ENCODE results near the gene AADACL4.

Gene AADACL4

DNA sequence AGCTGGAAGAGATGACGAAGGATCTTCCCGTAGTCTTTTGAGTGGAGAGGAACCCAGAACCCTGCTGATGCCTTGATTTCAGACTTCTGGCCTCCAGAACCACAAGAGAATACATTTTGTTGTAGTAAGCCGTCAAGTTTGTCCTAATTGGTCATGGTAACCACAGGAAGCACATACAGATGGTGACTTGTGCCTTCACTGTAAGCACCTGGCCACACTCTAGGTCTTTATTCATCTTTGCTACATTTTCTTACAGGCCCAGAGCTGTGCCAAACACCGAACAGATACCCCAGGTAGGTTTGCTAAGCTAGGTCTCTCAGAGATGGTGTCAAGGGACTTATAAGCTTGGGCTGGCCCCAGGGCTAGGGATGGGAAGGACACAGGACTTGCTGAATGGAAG, 30.7 kb upstream of the AADACL4 start:
- no peak for DNase-seq

DNA sequence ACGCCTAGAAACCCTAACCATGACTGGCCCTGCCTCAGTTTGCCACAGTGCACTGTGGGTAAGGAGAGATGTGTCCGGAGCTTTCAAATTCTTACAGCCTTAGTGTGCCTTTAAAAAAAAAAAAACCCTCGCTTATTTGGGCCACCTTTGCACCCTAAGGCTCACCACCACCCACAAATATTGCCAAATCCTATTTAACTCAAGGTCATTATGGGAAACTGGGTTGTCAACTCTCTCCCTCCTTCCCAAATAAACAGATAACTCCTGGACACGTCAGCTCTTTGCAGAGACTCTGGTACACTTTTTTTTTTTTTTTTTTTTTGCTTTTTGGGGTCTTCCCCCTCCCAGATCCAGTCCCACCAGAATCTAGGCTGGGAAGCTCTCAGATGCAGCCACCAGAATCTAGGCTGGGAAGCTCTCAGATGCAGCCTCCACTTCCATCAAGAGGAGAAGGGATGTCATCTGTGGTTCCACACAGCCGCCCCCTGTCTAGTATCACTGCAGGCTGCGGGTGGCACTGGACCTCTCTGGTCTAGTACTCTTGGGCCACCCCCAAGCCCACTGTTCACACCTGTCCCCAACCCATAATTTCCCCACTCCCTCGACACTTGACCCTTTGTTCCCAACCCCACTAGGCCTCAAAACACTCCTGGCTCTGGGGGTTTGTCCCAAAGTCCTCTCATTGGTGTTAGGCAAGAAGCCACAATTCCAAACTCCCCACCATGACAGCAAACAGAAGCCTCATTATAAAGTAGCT, 29.3 kb upstream of the AADACL4 start:
- DNase-seq, result no peak

DNA sequence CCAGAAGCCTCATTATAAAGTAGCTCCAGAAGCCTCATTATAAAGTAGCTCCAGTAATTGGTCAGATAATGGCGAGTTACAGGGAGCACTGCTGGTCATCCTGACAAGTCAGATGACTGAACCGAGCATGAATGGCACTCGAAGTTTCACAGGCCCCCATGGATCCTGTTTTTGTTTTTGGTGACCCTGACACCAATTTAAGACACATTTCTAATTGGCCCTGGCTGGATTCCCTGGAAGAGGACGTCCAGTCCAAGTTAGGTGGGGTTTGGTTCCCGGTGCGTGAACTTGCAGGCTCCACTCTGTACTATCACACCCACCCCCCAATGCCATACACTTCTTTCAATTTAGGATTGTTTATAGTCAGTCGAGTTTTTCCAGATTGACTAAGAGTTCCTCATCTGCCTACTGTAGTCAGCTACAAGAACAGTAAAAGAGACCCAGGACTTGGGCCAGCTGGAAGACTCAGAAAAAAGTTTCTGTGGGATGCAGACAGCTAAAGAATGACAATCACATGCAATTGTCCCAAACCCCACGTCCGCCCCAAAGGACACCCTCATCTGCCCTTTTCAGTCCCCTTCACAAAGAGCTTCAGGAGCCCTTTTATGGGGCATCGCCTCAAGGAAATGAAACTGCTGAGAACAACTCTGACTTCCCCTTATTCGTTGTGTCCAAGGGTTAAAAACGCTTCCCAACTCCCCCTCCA, 28.6 kb upstream of the AADACL4 start:
- no peak for DNase-seq

DNA sequence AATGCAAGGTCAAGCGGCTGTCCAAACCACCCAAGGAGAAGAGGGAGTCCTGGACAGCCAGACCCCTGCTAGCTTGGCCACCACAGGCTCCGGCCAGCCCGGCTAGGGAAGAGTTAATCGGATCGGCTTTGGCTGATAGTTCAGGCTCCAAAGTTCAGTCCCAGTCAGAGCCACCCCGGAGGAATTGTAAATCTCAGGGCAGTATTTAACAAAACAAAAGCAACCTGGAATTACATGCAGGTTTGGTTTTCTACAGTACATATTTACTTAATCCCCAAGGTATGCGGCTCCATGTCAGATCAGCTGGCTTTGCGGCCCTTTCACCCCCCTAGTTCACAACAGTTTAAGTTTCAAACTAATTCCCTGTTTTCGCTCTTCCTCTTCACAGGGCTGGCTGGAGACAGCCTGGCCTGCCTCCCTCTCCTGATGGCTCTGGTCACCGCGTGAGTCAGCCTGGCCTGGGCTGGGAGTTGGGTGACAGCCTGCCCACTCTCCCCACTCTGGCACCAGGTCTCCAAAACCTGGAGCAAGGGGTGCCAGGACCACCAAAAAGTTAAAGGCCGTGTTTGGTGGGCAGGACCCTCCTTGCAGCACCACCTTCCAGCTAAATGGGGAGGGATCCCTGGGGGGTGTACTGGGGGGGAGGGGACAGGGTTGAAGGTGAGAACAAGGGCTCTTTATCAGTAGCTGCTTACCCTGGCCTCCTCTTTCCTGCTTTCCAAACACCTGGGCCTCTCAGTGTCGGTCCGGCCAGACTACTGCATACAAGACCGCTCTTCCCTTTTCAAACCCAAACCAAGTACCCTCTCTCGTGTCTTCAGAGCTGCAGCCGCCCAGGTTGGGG, 27.8 kb upstream of the AADACL4 start:
- no peak for DNase-seq

DNA sequence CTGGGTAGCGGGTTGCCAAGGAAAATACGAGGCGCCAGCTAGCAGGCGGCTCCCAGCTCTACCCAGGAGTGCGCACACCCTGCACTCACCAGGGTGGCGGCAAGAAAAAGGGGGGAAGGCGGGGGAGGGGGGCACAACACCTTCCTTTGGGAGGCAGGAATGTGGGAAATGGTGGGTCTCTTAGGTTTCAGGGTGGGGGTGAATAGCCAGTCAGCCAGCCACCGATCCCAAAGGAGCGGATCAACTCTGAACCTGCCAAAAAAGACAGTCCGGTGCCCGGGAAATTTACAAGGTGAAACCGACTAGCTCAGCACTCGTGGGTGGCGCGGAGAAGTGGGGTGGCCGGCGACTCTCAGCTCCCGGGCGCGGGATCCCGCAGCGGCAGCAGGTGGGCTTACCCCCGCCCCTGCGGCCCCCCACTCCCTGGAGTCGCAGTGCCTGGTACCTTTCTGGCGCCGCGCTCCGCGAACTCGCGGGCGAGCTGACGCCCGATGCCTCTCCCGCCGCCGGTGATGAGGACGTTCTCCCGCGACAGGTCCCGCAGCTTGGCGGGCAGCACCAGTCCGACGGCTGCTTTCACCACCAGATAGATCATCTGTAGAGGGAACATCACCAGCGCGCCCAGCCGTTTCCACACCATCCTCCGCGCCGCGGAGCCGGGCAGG, 27.0 kb upstream of the AADACL4 start:
- DNase-seq, result peak; percentile 24

DNA sequence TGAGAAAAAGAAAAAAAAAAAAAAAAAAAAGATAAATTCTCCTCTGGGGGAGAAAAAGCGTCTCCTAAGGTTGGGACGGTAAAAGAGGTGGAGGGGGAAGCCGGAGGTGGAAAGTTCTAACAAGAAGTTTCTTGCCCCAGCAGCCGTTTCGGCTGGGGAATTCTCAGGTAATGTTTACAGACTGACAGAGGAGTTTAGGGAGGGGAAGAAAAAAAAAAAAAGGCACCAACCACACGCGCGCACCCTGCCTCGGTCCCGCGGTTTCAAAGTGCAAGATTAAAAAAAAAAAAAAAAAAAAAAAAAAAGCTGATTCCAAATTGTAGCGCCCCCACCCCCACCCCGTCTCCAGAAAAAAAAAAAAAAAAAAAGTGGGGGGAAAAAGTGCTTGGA, 26.4 kb upstream of the AADACL4 start:
- peak; percentile 65 for DNase-seq

DNA sequence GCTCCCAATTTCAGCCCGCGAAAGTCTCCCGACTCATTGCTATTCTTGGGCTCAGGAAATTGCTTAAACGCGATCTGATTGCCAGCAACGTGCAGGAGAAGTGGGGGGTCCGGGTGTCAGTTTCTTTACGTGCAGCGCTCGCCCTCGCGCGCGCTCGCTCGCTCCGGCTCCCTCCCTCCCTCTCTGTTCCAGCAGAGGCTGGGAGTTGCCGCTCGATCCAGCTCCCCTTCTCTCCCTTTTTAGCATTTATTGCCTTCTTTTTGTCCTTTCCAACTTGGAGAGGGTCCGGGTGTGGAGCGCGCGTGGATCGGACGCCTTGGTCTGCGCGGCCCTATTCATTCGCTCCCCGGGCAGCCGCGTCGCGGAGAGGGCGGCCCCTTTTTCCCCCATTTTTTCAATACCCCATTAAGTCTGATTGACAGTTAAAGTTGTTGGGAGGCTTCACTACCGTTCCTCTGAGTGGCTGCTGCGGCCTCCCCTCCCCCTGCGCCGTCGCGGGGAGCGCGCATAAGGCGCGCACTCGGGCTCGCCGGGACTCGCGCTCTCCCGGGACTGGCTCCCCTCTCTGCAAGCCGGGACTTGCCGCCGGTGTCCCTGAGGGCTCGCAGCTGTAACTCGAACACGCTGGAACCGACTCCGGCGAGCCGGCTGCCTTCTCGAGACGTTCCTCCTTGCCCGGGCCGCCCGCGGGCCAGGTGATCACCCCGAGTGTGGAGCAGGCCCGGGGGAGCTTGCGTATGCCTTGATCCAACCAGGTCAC, 25.8 kb upstream of the AADACL4 start, which contains the start of gene DHRS3:
Gene DHRS3 (minus strand): TSS at position 310 of the 760 bp plus-strand sequence. CDS start 862 bp downstream, outside the sequence.
- DNase-seq, result peak; percentile 72

DNA sequence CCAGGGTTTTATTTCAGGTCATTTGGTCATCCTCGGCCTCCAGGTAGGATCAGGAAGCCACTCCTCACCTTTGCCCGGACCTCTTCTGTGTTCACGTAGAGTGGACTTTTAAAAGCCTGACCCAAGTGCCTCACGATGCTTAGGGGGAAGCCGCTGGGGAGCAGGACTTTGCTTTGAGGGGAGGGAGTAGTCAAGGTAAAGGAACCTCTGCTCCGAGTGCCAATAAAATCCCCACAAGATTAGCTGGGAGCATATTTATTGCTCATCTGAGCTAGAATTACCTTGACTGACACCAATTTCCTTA, 25.3 kb upstream of the AADACL4 start:
- DNase-seq, result no peak

DNA sequence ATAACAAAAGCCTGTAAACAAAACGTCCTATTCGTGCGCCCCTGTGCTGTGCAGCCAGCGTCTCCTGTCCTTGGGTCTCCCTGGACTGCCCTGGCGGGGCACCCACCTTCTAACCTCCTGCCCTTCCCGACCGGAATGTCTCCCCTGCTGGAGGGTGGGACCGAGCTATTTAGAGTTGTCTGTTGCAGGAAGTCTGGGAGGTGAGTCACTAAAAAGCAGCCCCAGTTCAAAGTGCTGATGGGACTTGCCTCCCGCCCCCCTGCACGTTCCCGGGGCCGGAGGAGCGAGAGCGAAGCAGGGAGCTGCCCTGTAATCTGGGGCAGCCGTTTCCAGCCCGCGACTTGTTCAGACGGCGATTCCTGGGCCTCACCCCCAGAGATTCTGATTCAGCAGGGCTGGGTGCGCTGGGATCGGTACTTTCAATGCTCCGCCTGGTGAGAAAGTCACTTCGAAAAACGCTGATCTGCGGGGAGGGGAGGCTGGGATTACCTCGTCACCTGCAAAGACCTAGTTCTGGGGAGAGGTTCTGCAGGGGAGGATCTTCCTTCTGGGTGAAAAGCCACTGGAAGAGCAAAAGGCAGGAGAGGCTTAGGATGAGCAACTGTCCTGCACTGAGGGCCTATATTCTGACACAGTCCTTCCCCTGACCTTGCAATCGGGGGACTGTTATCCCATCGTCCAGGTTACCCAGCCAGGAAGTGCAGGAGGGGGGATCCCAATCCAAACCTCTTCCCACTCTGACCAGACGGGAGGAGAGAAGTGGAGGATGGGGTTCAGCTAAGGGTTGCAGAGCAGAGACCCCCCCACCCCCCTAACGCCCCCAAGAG, 24.7 kb upstream of the AADACL4 start:
- peak; percentile 47 for DNase-seq

DNA sequence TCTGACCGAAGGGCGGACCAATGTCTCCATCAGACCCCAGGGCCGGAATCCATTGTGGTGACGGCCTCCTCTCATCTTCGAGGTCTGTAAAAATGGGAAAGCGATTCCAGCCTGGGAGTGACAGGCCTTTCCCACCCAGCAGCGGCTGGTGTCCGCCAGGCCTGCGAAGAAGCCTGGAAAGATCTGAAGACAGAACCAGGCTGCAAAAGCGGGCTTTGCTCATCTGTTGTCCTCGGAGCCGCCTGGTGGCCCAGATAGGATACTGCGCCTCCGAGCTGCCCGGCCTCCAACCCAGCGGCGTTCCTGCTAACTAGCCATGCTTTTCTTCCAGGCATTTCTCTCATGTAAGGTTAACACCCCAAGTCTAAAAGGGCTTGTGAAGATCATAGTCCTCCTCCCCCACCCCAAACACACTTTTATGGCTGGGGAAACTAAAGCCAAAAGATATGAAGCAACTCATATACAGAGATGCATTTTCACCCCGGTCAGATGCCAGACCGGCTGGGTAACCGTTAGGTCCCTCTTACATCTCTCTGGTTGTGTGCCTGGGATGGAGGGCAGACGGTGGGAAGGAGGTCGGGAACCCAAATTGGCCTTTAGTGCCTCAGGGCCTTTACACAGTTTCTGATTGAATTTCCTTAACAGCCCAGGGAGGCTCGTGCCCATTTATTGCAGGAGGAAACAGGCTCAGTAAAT, 23.9 kb upstream of the AADACL4 start:
- DNase-seq, result peak; percentile 81

DNA sequence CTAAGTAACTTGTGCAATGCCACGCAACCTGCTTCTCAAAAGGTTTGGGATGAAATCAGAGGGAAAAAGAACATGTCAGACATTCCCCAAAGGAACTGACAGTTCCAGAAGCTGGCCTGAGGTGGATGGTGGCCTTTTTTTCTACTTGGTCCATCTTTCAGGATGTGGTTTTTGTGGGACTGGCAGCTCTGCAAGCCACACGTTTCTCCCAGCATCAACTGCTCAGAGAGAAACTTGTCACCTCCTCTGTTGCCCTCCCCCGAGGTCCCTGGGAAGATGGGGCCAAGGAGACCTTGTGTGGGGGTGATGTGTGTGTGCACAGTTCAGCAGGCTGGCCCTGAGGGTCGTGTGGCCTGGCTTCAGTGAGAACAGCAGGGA, 23.4 kb upstream of the AADACL4 start:
- peak; percentile 48 for DNase-seq

DNA sequence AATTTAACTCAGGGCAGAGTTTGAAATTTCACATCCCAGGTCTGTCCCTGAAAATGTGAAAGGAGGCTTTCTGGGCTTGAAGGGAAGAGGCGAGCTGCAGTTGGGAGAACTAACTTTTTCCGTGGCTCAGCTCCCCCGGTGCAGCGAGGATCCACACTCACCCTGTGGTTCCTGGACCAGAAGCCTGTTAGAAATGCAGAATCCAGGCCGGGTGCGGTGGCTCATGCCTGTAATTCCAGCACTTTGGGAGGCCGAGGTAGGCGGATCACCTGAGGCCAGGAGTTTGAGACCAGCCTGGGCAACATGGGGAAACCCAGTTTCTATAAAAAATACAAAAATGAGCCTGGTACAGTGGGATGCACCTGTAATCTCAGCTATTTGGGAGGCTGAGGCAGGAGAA, 23.0 kb upstream of the AADACL4 start:
- no peak for DNase-seq

DNA sequence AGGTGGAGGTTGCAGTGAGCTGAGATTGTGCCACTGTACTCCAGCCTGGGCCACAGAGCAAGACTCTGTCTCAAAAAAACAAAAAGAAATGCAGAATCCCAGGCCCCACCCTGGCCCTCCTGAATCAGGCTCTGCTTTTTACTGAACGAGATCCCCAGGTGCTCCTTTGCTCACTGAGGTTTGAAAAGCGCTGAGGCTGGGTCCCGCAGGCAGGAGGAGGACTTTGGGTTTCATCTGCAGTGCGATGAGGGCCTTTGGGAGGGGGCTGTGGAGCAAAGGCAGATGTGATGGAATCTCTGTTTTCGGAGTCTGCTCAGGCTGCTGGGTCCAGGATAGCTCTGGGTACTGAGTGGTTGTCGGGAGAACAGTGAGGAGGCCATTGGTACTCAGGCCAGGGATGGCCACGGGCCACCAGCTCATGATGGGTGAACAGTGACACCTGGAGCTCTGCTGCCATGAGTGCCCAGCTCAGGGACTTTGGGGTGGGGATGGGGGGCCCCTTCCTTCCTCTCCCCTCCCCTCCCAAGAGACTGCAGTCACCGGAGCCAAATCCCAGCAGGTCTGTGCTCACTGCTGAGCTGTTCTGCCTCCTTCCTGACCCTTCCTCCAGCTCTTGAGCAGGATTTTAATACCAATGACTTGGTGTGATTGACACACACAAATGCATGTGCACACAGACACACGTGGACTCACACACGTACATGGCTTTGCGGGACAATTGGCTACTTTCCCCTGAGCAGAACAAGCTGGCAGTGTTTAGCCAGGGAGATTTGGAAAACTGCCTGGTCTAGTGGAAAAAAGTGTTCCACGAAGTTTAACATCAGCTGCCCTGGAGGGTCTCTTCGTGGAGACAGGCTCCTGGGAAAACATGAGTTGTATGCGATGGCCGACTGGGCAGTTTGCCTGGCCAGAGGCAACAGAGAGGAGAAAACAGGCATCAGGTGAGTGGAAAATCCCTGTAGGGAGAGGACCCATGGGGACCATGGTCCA, 22.2 kb upstream of the AADACL4 start:
- DNase-seq, result no peak

DNA sequence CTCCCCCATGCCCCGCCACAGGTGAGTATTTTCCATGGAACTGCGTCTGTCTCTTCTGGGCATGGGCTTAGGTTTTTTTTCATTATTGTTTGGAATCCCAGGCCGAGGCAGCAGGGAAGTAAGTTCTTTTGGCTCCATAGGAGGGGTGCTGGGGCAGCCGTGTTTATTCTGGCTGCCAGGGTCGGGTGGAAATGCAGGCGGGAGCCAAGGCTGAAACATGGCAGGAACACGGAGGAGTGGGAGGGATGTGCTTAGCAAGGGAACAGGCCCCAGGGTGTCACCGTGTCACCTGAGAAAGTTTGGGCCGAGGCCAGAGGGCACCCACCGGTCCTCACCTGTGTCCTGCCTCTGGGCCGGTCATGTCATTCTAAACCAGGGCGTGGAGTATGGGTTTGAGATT, 21.4 kb upstream of the AADACL4 start:
- no peak for DNase-seq

DNA sequence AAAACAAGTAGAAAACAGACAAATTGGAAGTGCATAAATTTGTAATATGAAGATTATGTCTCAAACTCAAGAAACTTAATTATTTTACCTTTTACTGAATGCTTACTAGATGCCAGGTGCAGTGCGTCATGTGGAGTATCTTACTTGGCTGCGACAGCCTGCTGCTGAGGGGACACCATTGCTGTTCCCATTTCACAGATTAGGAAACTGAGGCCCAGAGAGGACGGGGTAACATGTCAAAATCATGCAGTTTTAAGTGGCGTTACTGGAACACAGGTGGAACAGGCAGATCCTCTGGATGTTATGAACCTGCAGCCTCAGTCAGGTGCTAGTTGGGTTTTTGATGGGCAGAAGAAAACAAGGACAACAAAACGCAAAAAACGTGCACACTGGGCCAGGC, 18.6 kb upstream of the AADACL4 start:
- no peak for DNase-seq

DNA sequence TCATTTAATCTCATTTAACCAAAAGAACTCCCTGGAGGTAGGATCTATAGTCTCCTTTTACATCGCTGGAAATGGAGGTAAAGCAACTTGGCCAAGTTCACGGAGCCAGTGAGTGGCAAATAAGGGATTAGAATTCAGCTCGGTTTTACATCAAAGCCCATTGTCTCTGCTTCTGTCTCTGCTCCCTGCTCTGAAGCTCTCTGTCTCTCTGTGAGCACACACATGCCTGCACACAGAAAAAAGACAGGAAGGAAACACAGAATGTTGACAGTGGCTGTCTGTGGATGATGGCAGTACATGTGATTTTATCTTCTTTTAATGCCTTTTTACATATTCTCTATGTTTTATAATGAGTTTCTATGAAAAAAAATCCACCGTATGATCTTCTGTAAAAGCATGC, 17.0 kb upstream of the AADACL4 start:
- no peak for DNase-seq

DNA sequence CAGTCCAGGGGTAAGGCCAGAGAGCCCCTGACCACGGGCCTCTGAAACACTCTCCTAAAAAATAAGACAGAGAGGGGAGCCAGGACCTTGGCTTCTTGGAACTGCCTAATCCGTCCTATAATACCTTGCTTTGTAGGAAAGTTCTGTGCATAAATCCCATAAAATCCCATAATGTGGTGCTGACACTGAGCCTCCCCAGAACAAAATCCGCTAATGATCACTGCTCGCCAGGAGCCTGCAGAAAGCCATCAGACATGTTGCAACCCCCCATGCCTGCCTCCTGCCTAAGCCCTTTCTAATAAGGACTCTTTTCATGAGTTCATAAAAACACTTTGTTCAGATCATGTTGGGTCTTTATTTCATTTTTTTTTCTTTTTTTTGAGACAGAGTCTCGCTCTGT, 16.6 kb upstream of the AADACL4 start:
- no peak for DNase-seq

DNA sequence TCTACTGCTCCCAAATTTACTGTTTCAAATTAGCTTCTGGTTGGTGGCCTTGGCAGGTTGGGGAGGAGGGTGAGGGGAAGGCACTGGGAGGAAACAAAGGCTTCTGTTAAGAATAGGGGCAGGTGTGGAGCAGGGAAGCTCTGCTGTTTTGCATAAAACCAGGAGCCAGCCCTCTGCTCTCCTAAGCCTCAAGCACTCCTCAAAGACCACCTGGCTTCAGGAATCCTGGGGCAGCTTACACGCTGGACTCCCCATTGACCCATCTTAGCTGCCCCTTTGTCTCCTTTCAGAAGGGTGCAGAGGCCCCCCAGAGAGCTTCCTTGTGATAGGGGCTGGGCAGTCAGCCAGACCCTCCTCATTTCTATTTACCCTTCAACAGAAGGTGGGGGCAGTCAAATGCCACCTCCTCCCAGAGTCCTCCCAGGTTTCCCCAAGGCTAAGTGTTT, 14.4 kb upstream of the AADACL4 start:
- DNase-seq, result no peak

DNA sequence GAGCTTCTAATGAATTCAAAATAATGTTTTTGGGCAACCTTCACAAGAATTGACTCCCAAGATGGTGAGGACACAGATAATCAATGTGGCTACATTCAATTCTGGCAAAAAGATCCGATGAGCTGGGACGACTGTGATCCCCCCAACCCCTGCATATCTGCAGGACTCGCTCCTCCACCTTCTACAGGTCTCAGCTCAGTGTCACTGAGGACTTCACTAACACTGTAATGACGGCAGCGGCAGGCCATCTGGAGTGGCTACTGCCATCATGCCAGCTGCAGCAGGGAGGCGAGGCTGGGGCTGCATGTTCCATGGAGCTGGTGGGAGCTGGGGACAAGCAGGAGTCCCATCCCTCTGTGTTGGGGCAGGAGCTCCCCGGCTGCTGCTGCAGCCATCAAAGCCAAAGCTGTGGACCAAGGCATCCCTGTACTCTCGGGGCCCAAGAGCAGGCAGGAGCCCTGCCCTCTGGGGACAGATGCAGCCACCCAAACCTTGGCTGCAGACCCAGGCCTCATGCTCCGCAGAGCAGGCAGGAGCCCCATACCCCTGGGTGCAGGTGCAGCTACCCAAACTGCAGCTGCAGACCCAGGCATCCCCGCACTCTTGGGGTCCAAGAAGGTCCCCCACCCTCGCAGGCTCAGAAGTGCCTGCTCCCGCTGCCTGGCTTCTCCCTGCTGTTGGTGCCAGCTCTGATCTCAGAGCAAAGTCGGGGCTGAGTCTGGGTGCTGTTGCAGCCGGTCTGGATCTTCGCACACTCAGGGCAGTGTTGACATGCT, 13.7 kb upstream of the AADACL4 start:
- no peak for DNase-seq

All from CD4-positive, alpha-beta T cell treated with Interleukin-10 for 1 hour (primary cell).